GM21381 (cell line): ENCODE results near the gene SLC35D3.
"Not testable (repeated sequence)": the region's sequence is repeated elsewhere in the genome, so short reads cannot be mapped to it uniquely, and the experiment has no call there.

ENCODE experiments used
- ATAC-seq: cut with Tn5 transposase; IDR thresholded peaks from one replicate; pipeline ENCODE4 v1.9.1; 2021; ENCODE audit warnings: mild to moderate bottlenecking, moderate library complexity; ENCODE audit not compliant: unreplicated experiment

Gene SLC35D3

GRCh38 chr6:136921936-136922684 is at the start of gene SLC35D3:
Gene SLC35D3, plus strand, starts transcription at chr6:136922301. Its CDS starts 128 bp downstream, at chr6:136922429.
- ATAC-seq = no peak

- ATAC-seq = no peak
Observed at GRCh38 chr6:136873748-136874147, 48.4 kb upstream of the SLC35D3 start.

- ATAC-seq = not testable (repeated sequence)
Observed at GRCh38 chr6:136876469-136876868, 45.6 kb upstream of the SLC35D3 start.

- ATAC-seq = no peak
Observed at GRCh38 chr6:136880748-136881460, 41.2 kb upstream of the SLC35D3 start.

- ATAC-seq = no peak
Observed at GRCh38 chr6:136886091-136886490, 36.0 kb upstream of the SLC35D3 start.

GRCh38 chr6:136887953-136888352 is 34.1 kb upstream of the SLC35D3 start:
- no peak for ATAC-seq

GRCh38 chr6:136889271-136890193 is 32.6 kb upstream of the SLC35D3 start:
- ATAC-seq = no peak

GRCh38 chr6:136890194-136890839 is 31.8 kb upstream of the SLC35D3 start:
- ATAC-seq = no peak

- ATAC-seq = no peak
Observed at GRCh38 chr6:136890986-136891385, 31.1 kb upstream of the SLC35D3 start.

GRCh38 chr6:136893187-136893586 is 28.9 kb upstream of the SLC35D3 start:
- ATAC-seq = no peak

- ATAC-seq = no peak
Observed at GRCh38 chr6:136895901-136896300, 26.2 kb upstream of the SLC35D3 start.

- no peak for ATAC-seq
Observed at GRCh38 chr6:136897071-136897470, 25.0 kb upstream of the SLC35D3 start.

GRCh38 chr6:136901212-136901784 is 20.8 kb upstream of the SLC35D3 start:
- no peak for ATAC-seq

- not testable (repeated sequence) for ATAC-seq
Observed at GRCh38 chr6:136904477-136904876, 17.6 kb upstream of the SLC35D3 start.

- no peak for ATAC-seq
Observed at GRCh38 chr6:136914947-136915346, 7.2 kb upstream of the SLC35D3 start.

- no peak for ATAC-seq
Observed at GRCh38 chr6:136918706-136919105, 3.4 kb upstream of the SLC35D3 start.

GRCh38 chr6:136920216-136920615 is 1.9 kb upstream of the SLC35D3 start:
- no peak for ATAC-seq

GRCh38 chr6:136920671-136921380 is 1.3 kb upstream of the SLC35D3 start:
- no peak for ATAC-seq

- no peak for ATAC-seq
Observed at GRCh38 chr6:136921381-136921935, 643 bp upstream of the SLC35D3 start.

- ATAC-seq = no peak
Observed at GRCh38 chr6:136922685-136923006, 545 bp downstream of the SLC35D3 start.
